C1 segment of cervical spinal cord (tissue), 14 donors: ENCODE results near the gene COL27A1.
A peak's percentile ranks its signal among the peaks of the same experiment; 100 is the strongest.

Source experiments
- DNase-seq, 14 donors: peaks; one replicate each; lab custom pipeline; 2025; lab: John Stamatoyannopoulos, UW

COL27A1 gene

DNA sequence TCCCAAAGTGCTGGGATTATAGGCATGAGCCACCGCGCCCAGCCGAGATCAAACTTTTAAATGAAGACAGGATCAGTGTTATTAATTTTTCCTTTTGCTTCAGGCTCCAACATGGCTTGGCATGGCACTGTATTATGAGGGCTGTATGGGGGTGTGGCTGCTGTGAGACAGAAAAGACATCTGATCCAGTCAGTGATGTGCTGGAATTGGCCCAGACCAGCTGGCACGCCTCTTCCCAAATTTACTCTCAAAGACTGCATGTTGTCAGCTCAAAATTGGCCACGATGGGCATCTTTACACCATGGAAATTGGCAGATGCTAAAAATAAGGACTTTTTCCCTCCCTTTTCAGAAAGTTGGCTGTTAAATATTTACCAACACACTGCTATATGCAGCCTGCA lies 12.1 kb upstream of the COL27A1 start:
- DNase-seq = no peak

DNA sequence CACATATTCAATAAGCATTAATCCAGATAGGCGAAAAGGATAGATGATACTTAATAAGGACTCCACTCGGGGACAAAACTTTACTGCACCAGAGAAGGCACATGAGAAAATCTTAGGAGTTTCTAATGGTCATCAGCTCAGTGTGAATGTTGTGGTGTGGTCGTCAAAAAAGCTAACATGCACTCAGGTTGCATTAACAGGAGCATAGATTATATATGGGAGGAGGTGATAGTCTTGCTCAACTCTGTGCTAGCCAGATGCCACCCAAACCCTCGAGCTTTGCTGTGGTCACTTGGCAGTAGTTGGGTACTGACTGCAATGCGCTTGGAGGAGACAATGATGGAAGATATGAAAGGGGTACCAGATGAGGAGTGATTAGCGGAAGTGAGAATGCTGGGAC lies 8.6 kb upstream of the COL27A1 start:
- DNase-seq = no peak

DNA sequence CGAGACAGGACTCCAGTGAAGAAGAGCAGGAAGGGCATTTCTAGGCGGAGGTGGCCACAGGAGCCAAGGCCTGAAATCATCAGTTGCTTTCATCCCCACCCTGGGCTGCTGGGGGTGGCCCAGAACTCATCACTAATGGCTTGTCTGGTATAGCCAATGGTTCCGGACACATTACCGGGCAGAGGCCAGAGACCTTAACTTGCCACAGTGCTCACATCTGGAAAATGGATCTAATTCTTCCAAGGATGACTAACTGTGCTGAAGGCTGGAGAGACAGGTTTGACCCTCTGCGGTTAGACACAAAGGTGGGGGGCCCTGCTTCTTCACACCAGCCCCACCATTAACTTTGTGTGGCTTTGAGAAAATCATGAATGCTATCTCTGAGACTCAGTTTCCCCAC lies 6.2 kb upstream of the COL27A1 start:
- DNase-seq = no peak

DNA sequence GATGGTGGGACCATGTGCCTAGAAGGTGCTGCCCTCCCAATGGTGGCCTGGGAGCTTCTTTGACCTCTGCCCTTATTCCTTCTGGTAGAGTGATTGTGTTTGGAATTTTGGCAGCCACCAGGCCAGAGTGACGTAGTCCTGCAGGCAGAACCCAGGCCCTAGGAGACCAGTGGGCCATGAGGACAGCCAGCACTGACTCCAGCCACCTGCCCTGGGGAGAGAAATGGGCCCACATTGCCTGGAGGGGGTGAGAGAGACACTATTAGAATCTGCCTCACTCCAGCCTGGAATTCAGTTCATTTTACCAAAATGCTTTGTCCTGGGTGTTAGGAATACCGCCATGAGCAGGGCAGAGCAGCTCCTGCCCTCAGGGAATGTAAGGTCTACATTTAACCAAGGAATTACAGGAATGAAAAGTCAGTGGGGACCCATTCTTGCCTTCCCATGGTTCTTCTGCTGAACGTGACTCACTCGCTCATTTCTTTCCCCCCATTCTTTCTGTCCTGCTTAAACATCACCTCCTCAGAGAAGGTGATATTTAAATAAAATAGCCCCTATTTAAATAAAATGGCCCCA lies 5.5 kb upstream of the COL27A1 start:
- DNase-seq = no peak

DNA sequence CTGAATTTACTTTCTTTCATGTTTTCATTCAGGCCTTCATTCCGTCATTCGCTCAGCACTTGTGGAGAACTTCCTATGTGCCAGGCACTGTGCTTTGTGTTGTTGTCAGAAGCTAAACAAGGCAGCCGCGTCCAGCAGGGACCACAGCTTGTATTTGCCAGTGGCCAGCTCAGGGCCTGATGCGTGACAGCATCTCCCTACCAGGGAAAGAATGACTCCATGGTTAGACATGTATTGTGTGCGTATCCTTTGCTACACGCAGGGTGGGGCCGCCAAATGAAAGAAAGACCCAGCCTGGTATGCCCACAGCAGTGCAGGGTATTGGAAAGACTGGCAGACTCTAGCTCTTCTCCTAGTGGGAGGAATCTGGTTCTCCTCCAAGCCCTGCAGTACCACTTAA lies 4.7 kb upstream of the COL27A1 start:
- no peak for DNase-seq

DNA sequence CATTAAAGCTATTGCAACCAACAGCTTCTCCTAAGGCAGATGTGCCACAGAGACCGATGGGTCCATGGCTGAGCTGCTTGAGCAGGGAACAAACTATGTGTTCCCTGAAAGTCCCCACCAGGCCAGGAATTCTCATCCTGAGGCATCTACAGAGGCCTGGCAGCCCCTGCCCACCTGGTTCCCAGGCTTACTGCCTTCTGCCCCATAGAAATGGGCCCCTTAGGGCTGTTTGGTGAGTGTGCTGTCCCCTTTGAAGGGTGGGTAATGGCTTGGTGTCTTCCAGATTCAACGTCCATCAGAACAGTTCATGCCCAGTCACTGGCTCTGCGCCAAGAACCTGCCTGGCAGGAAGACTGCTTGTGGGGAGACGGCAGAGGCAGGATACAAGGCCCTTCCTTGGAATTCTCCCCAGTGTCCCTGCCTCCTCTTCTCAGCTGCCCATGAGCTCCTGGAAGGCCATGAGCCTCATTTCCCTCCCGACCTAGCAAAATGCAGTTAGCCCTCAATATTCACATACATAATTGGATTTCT lies 3.8 kb upstream of the COL27A1 start:
- no peak for DNase-seq

DNA sequence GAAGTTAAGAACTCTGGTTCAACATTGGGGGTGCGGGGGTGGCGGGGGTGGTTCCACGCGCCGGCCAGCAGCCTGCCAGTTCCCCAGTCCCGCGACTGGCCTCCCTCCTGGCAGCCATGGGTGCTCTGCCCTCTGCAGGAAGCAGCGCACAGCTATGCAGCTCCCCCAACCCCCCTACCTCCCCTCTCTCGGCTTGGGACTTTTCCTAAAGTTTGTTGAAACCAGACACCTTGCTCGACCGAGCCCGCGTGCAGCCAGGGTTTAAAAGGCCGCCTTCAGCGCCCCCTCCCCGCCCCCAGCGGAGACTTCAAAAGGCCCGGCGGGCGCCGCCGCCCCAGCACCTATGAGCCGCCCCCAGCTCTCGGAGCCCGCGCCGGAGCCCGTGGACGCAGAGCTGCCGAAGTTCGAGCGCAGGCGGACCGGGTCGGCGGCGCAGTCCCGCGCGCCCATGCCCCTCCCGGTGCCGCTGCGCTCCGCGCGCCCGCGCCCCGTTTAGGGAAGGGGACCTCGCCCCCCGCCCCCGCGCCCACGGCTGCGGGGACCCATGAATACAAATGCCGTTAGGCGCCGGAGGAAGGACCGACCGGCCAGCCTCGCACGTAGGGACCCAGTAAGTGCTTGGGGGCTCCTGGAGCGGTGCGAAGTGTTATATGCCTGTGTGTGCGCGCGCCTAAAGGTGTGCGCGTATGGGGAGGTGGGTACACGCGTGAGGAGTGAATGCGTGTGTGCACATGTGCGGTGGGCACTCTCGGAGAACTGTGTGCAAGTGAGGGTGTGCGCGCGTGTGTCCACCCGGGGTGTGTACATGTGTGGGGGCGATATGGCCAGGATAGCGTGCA lies 1.4 kb upstream of the COL27A1 start:
- DNase-seq = no peak

DNA sequence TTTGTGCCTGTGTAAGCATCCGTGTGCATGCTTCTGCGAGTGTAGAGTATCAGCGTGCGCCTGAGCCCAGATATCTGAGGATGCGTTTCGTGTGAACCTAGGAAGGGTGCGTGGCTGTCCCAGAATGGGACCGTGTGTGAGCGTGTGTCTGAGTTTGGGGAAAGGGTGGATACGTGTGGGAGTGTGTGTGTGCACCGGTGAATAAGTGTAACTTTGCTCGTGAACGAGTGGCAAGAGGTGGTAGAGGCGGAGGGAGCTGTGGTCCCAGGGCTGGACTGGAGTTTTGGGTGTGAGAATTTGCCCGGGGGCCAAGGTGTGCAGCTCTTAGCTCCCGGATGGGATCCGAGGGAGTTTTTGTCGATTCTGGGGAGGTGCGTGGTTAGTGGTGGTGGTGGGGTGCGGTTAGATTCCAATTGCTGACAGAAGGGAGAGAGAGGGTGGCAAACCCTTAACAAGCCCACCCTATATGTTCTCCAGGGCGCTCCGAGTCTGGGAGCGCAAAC lies 686 bp upstream of the COL27A1 start:
- no peak for DNase-seq

DNA sequence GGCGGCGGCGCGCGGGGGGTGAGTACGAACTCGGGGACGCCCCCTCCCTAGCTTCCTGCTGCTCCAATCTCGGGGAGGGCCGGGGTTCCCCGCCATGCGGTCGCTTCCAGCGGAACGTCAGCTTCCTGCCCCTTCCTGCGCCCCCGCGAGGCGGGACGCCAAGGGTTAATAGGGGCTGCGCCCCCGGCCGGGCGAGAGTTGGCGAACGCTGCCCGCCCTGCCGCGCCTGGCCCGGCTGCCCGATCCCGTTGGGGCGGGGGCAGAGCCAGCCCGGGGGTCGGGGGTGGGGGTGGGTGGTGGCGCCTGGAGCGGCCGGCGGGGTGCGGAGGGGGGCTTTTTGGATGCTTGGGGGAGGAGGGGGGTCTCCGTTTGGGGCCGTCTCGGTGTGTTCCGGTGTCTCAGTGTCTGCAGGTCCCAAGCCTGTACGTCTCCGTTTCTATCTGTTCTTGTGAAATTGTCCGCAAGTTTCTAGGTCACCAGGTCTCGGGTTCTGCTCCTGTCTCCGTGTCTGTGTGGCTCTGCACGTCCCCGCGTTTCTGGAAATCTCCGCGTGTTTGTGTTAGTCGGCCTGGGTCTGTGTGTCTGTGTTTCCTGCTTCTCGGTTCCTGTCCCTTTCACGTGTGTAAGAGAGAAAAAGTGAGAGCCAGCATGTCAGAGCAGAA lies 789 bp downstream of the COL27A1 start:
- peak in 1 of 14 donors; percentile 8 for DNase-seq

DNA sequence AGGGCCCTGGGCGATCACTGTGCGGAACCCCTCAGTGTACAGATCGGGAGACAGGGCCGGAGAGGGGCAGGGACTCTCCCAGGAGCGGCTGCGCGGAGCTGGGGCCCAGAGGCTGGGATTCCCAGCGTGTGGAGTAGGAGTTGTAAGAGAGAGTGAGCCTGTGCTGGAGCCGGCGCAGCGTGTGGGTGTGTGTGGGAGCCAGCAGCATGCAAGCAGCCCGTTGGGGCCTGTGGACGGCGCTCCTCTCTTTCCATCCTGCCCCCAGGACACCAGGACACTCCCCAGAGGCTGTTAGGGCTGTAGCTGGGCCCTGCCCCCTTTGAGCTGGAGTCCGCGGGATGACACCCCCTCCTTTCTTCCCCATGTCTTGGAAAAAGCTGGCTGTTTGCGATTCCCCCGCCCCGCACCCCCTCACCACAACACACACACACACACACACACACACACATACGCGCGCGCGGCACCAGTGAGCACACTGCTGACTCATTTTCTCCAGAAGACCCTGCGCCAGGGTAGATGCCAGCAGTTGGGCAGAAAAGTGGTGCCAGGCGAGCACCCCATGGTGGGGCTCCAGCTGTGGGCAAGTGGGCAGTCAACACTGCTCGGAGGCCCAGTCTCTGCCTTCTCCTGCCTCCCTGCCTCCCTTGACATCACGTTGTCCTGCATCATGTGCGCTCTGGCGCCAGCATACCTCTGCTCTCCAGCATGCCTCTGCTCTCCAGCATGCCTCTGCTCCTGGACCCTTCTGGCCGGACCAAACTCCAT lies 1.5 kb downstream of the COL27A1 start:
- peak in 5 of 14 donors; percentile 5 to 66 (median 30) for DNase-seq

DNA sequence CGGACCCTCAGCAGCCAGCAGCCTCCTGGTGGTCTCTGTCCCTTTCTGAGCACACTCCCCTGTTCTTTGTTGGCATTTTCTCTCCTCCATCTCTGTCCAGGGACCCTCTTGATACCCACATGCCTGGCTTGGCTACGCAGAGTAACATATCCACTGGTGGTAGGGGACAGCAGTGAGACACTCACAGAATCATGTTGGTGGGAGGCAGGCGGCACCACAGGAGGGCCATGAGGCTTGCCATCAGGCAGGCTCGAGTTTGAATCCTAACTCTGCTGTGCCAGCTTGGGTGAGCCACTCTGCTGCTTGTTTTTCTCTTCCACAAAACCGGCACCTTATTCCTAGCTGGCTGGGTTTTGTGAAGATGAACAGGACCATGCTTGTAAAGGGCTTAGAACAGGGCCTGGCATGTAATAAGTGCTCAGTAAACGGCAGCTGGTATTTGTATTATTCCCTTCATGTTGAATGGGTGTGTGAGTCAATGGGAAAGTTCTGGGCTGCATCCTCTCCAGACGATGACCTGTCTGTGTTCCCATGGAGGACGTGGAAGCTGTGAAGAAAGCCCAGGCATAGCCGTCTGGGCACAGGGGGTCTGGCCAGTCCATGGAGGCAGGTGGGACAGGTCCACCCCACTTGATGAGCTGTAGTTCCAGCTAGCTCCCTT lies 2.3 kb downstream of the COL27A1 start:
- DNase-seq = no peak

DNA sequence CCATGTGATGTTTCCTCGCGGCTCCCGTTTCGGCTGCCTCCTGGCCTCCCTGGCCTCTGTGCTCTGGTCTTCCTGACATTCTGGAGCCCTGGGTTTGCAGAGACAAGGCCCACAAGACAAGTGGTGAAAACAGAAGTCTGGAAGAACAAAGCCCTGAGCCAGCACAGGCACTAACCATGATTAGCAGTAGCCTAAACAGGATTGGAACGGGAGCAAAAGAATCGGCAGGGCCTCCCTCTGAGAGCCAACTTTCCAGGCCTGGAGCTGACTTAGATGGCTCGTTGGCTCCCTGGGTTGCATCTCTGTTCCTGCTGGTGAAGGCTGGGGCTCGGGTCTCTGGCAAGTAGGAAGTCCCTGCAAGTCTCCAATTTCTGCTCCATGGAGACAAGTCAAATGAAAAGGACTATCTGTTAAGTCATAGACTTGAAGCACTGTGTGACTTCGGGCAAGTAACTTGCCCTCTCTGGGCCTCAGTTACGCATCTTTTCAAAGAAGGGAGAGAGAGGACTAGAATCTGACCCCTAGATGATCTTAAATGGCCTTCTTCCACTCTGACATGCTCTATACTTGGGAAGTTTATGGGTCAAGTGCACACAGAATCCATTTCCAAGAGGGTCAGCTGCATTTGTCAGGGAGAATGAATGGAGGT lies 3.3 kb downstream of the COL27A1 start:
- peak in 1 of 14 donors; percentile 36 for DNase-seq

DNA sequence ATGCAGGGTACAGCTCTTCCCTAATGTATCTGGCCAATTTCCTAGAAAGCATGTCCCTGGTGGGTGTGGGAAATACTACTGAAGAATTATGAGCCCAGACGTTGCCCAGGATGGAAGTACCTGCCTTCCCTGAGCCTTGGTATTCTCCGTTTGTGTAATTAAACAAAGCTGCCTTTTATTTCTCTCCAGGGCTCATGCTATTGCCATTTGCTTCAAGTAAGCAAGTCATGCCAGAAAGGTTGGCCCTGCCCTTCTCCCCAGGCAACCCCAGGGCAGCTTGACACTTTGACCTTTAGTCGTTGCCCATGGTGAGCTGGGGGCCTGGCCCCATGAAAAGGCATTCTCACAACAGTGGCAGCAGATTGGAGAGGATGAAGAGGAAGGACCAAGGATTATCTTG lies 4.4 kb downstream of the COL27A1 start:
- no peak for DNase-seq

DNA sequence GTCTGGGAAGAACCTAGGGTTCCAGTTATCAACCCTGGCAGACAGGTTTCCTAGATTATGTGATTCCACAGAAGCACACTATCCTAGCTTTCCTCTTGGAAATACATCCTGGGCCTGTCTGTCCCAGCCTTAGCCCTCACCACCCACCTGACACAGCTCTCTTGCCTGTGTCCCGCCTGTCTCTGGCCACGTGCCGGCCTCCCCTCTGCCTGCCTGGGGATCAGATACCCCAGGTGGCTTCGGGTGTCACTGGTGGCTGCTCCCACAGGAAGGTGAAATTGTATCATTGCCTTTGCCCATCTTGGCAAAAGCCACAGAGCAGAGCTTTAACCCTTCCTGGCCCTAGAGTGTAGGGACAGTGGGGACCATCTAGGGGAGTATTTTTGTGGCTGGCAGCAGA lies 6.2 kb downstream of the COL27A1 start:
- no peak for DNase-seq

DNA sequence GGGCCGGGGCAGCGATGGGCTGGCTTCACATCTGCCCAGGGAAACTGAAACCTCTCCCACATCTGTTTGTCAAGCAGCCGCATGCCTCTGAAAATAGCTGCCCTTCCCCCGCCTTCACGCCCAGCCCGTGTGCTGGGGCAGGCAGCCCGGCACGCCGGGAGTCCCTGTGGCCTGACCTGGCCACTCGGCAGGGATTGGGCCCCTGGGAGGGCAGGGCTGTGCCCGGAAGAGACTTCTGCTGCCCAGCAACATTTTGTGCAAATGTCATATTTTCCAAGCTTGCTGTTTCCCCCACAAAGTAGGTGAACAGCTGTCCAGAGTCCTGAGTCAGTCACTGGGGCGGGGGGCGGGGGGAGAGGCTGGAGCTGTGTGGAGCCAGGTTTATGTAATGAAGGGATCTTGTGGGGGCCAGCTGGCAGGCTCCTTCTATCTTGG lies 8.2 kb downstream of the COL27A1 start:
- peak in 1 of 14 donors; percentile 46 for DNase-seq

DNA sequence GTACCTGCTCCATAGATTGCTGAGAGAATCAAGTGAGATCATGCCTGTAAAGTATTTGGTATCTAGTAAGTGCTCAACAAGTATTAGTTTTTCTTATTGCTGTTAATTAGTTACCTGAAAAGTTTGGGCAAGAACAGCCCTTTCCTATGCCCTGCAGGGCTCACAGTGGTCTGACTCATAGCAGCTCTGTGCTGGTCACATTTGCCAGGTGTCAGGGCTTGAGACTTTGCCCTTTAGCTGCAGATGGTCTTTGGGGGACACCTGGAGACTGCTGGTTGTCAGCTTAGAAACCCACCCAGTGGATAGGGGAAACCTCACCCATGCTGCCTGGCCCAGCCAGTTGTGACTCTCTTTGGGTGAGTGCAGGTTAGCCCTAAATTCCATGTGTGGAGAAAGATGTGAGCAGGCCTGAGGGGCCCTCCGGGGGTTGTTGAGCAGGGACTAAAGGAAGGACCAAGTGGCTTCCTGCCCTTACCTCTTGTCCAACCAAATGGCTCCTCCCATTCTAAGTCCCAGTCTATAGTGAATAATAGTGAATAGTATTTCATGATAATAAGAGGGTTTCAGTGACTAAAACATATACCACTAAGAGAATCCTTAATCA lies 9.0 kb downstream of the COL27A1 start:
- no peak for DNase-seq

DNA sequence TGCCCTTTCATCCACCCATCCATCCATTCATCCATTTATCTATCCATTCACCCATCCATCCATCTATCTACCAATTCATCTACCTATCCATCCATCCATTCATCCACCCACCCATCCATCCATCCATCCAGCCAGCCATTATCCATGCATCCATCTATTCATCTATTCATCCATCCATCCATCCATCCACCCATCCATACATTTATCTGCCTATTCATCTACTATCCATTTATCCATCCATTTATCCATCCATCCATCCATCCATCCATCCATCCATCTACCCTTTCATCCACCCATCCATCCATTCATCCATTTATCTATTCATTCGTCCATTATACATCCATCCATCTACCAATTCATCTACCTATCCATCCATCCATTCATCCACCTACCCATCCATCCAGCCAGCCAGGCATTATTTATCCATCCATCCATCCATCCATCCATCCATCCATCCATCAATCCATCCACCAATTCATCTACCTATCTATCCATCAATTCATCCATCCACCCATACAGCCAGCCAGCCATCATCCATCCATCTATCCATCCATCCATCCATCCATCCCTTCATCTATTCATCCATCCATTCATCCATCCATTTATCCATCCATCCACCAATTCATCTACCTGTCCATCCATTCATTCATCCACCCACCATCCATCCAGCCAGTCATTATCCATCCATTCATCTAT lies 10.2 kb downstream of the COL27A1 start:
- DNase-seq = no peak

DNA sequence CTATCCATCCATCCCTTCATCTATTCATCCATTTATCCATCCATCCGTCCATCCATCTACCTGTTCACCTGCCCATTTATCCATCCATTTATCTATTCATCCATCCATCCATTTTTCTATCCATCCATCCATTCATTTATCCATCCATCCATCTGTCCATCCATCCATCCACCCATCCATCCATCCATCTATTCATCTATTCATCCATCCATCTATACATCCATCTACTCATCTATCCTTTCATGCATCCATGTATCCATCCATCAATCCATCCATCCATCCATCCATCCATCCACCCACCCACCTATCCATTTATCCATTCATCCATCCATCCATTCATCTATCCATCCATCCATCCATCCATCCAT lies 10.8 kb downstream of the COL27A1 start:
- no peak for DNase-seq
